ENCODE measurements around the gene MEIOSIN. TPM values are rescaled to one million over a fixed set of nuclear protein-coding genes. Genes with fewer than 3 reads are reported as not detected.
"Not testable (repeated sequence)": the region's sequence is repeated elsewhere in the genome, so short reads cannot be mapped to it uniquely, and the experiment has no call there.

MEIOSIN gene
- total and polyA plus RNA-seq, 4 donors = not detected

DNA sequence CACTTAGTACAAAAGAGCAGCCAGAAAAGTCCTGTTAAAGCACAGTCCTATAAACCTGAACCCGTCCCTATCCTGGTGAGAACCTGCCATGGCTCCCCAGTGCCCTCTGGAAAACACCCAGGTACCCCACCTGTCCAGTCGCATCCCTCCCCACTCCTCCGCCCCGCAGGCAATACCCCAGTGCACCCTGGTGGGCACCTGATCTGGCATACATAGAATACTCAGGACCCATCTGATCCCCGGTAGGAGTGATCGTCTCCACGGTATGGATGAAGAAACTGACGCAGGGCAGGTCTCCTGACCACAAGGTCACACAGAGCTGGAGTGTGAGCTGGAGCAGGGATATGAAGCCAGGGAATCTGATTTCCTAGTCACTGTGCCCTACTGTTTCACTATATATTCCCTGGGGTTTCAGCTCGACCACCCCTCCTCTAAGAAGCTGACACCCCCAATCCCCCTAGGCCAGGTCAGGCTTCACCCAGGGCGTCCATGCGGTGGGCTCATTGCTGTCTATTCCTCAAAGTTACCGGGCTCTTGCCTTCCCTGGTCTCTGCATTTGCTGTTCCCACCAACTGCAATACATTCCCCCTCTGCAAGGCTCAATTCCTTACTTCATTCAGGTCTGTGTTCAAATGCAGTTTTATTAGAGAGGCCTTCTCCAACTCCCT is 15.1 kb upstream of the MEIOSIN start:
- DNase-seq (ENCODE audit: low spot score) = no peak
- no peak for TF ChIP-seq HNF4A (conservative IDR thresholded peaks at IDR 0.05)
- no peak for TF ChIP-seq GABPA (IDR thresholded peaks at IDR 0.05 in 1 of 2, conservative IDR thresholded peaks at IDR 0.05 in 1 of 2)
- TF ChIP-seq JUND (IDR thresholded peaks at IDR 0.05) = no peak
- TF ChIP-seq TAF1 (conservative IDR thresholded peaks at IDR 0.05) = no peak
- TF ChIP-seq, protein P1, sequence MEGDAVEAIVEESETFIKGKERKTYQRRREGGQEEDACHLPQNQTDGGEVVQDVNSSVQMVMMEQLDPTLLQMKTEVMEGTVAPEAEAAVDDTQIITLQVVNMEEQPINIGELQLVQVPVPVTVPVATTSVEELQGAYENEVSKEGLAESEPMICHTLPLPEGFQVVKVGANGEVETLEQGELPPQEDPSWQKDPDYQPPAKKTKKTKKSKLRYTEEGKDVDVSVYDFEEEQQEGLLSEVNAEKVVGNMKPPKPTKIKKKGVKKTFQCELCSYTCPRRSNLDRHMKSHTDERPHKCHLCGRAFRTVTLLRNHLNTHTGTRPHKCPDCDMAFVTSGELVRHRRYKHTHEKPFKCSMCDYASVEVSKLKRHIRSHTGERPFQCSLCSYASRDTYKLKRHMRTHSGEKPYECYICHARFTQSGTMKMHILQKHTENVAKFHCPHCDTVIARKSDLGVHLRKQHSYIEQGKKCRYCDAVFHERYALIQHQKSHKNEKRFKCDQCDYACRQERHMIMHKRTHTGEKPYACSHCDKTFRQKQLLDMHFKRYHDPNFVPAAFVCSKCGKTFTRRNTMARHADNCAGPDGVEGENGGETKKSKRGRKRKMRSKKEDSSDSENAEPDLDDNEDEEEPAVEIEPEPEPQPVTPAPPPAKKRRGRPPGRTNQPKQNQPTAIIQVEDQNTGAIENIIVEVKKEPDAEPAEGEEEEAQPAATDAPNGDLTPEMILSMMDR (IDR thresholded peaks at IDR 0.05; ENCODE audit: low read depth, low read length, missing input control) = no peak
- no peak for TF ChIP-seq RXRA (IDR thresholded peaks at IDR 0.05)
- TF ChIP-seq, protein P2, sequence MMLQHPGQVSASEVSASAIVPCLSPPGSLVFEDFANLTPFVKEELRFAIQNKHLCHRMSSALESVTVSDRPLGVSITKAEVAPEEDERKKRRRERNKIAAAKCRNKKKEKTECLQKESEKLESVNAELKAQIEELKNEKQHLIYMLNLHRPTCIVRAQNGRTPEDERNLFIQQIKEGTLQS (IDR thresholded peaks at IDR 0.05) = no peak
- TF ChIP-seq, protein P3, sequence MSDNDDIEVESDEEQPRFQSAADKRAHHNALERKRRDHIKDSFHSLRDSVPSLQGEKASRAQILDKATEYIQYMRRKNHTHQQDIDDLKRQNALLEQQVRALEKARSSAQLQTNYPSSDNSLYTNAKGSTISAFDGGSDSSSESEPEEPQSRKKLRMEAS (IDR thresholded peaks at IDR 0.05) = no peak
- TF ChIP-seq, protein P4, sequence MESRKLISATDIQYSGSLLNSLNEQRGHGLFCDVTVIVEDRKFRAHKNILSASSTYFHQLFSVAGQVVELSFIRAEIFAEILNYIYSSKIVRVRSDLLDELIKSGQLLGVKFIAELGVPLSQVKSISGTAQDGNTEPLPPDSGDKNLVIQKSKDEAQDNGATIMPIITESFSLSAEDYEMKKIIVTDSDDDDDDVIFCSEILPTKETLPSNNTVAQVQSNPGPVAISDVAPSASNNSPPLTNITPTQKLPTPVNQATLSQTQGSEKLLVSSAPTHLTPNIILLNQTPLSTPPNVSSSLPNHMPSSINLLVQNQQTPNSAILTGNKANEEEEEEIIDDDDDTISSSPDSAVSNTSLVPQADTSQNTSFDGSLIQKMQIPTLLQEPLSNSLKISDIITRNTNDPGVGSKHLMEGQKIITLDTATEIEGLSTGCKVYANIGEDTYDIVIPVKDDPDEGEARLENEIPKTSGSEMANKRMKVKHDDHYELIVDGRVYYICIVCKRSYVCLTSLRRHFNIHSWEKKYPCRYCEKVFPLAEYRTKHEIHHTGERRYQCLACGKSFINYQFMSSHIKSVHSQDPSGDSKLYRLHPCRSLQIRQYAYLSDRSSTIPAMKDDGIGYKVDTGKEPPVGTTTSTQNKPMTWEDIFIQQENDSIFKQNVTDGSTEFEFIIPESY (IDR thresholded peaks at IDR 0.05) = no peak
- no peak for TF ChIP-seq NR2F2 (IDR thresholded peaks at IDR 0.05)
- no peak for TF ChIP-seq HNF4G (IDR thresholded peaks at IDR 0.05)
- Histone ChIP-seq H3K9me3 (ENCODE audit: control insufficient read depth in 4 of 4, low read length in 3 of 4) (no peaks in the 10 kb centered on the region), H3K27ac (ENCODE audit: low read depth in 1 of 2, low read length in 2 of 2) (peak overlapping the region; percentile 92 to 96), H3K9ac (ENCODE audit: low read depth in 1 of 2, low read length in 2 of 2) (peak overlapping the region; percentile 61 to 97), H3K27me3 (ENCODE audit: control insufficient read depth in 4 of 4, insufficient read depth in 4 of 4, low read length in 3 of 4) (no peaks in the 10 kb centered on the region), H3K4me1 (ENCODE audit: control insufficient read depth in 4 of 4, insufficient read depth in 4 of 4, low read length in 3 of 4) (peaks cover 5 to 25% (median 17%) of the 10 kb centered on the region in 4 donors), H3K36me3 (ENCODE audit: control insufficient read depth in 4 of 4, insufficient read depth in 3 of 4, low read depth in 1 of 4, low read length in 3 of 4) (peaks cover 0 to 3% (median under 1%) of the 10 kb centered on the region in 4 donors), H3K4me3 (ENCODE audit: low read depth in 1 of 3, low read length in 3 of 3) (peak overlapping the region; percentile 35 to 67 (median 55))
- 65% methylated on average over 12 of the region's 12 CpGs for WGBS

DNA sequence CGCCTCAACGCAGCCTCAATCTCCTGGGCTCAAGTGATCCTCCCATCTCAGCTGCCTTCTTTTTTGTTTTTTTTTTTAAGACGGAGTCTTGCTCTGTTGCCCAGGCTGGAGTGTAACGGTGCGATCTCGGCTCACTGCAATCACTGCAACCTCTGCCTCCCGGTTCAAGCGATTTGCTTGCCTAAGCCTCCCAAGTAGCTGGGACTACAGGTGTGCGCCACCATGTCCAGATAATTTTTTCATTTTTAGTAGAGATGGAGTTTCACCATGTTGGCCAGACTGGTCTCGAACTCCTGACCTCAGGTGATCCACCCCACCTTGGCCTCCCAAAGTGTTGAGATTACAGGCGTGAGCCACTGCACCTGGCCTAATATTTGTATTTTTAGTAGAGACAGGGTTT is 13.2 kb upstream of the MEIOSIN start:
- peak overlapping the region; percentile 74 to 88 for H3K27ac ChIP-seq (ENCODE audit: low read depth in 1 of 2, low read length in 2 of 2)
- 97% methylated on average over 11 of the region's 11 CpGs for WGBS

DNA sequence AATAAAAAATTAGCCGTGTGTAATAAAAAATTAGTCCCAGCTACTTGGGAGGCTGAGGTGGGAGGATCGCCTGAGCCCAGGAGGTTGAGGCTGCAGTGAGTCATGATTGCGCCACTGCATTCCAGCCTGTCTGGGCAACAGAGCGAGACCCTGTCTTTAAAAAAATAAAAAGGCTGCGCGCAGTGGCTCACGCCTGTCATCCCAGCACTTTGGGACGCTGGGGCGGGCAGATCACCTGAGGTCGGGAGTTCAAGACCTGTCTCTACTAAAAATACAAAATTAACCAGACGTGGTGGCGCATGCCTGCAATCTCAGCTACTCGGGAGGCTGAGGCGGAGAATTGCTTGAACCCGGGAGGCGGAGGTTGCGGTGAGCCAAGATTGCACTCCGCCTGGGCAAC is 4.6 kb upstream of the MEIOSIN start:
- not testable (repeated sequence) for H3K36me3 ChIP-seq (ENCODE audit: control insufficient read depth in 4 of 4, insufficient read depth in 3 of 4, low read depth in 1 of 4, low read length in 3 of 4); H3K4me3 ChIP-seq (ENCODE audit: low read depth in 1 of 3, low read length in 3 of 3); DNase-seq (ENCODE audit: low spot score); H3K9me3 ChIP-seq (ENCODE audit: control insufficient read depth in 4 of 4, low read length in 3 of 4); H3K9ac ChIP-seq (ENCODE audit: low read depth in 1 of 2, low read length in 2 of 2); H3K27me3 ChIP-seq (ENCODE audit: control insufficient read depth in 4 of 4, insufficient read depth in 4 of 4, low read length in 3 of 4); H3K27ac ChIP-seq (ENCODE audit: low read depth in 1 of 2, low read length in 2 of 2)
- 97% methylated on average over 18 of the region's 18 CpGs for WGBS
- H3K4me1 ChIP-seq (ENCODE audit: control insufficient read depth in 4 of 4, insufficient read depth in 4 of 4, low read length in 3 of 4) = peaks cover 0 to 18% (median 8%) of the 10 kb centered on the region in 4 donors

More for the DNA sequence above, 13.2 kb upstream of the MEIOSIN start:
- not testable (repeated sequence) for H3K36me3 ChIP-seq (ENCODE audit: control insufficient read depth in 4 of 4, insufficient read depth in 3 of 4, low read depth in 1 of 4, low read length in 3 of 4); H3K27me3 ChIP-seq (ENCODE audit: control insufficient read depth in 4 of 4, insufficient read depth in 4 of 4, low read length in 3 of 4); H3K9me3 ChIP-seq (ENCODE audit: control insufficient read depth in 4 of 4, low read length in 3 of 4); H3K4me3 ChIP-seq (ENCODE audit: low read depth in 1 of 3, low read length in 3 of 3); DNase-seq (ENCODE audit: low spot score); H3K9ac ChIP-seq (ENCODE audit: low read depth in 1 of 2, low read length in 2 of 2)
- H3K4me1 ChIP-seq (ENCODE audit: control insufficient read depth in 4 of 4, insufficient read depth in 4 of 4, low read length in 3 of 4) = peaks cover 5 to 25% (median 17%) of the 10 kb centered on the region in 4 donors
